Measurements from ENCODE around the gene CST3. TPM values are rescaled to one million over a fixed set of nuclear protein-coding genes. Genes with fewer than 3 reads are reported as not detected.

CST3 gene
- total RNA-seq, 1 experiment from 2014 or later: 82.7 TPM

DNA sequence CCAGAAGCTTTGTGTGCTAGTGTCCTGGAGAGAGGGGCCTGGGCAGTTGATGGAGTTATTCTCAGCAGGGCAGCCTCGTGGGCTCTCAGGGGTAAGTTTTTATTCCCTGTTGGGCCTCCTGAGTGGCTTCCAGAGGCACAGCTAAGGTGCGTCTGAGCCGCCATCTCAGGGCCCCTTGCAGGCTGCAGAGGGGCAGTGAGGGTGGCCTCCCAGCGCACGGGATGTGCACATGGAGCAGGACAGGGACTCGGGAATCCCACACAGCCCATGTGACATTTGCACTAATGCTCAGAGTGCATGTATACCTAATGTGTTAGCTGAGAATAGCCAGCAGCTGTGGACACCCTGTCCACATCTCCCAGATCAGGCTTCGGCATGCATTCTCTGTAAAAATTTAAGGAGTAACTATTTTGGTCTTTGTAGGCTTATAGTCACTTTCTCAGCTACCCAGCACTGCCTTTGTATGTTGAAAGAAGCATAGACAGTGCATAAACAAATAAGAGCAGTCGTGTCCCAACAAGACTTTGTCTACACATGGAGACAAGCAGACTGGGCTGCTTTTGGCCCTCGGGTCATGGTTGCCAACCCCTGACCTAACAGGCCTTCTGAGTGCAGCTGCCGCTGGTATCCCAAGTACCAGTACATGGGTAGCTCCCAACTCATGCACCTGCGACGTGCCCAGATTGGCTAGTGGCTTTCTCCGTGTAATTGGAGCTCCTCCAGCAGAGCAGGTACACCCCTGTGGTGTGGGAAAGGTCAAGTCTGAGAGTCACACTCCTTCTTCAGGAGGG lies 50.8 kb downstream of the CST3 start:
- H3K4me3 ChIP-seq (ENCODE audit: low read depth, low read length, poor library complexity, severe bottlenecking): no peak overlapping the region
- H3K36me3 ChIP-seq (ENCODE audit: insufficient read depth, low read length, poor library complexity, severe bottlenecking): no peaks in the 10 kb centered on the region
- H3K27me3 ChIP-seq (replicated peaks; ENCODE audit: insufficient read depth, low read depth, low read length, poor library complexity): no peaks in the 10 kb centered on the region
- no peak for DNase-seq (ENCODE audit: low spot score)
- POLR2A ChIA-PET (ENCODE audit: low non-redundant PET): no interaction called here
- no peak overlapping the region for H3K27ac ChIP-seq (ENCODE audit: low read depth, low read length, poor library complexity, severe bottlenecking)
- intact Hi-C loops (cut with micrococcal nuclease; ENCODE audit: unreplicated experiment): no loop called here
- CTCF ChIA-PET: no interaction called here
- no peak for TF ChIP-seq EZH2 (IDR thresholded peaks at IDR 0.05; ENCODE audit: borderline replicate concordance, low read depth, low read length, poor library complexity, severe bottlenecking)
- TF ChIP-seq, protein P1, sequence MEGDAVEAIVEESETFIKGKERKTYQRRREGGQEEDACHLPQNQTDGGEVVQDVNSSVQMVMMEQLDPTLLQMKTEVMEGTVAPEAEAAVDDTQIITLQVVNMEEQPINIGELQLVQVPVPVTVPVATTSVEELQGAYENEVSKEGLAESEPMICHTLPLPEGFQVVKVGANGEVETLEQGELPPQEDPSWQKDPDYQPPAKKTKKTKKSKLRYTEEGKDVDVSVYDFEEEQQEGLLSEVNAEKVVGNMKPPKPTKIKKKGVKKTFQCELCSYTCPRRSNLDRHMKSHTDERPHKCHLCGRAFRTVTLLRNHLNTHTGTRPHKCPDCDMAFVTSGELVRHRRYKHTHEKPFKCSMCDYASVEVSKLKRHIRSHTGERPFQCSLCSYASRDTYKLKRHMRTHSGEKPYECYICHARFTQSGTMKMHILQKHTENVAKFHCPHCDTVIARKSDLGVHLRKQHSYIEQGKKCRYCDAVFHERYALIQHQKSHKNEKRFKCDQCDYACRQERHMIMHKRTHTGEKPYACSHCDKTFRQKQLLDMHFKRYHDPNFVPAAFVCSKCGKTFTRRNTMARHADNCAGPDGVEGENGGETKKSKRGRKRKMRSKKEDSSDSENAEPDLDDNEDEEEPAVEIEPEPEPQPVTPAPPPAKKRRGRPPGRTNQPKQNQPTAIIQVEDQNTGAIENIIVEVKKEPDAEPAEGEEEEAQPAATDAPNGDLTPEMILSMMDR (conservative IDR thresholded peaks at IDR 0.05; ENCODE audit: low read depth, low read length): no peak
- no peaks in the 10 kb centered on the region for H3K9me3 ChIP-seq (ENCODE audit: low read depth, low read length, poor library complexity, severe bottlenecking)
- BruUV-seq (replicated peaks): no TSS peak
- no peaks in the 10 kb centered on the region for H3K4me1 ChIP-seq (ENCODE audit: insufficient read depth, low read length, poor library complexity, severe bottlenecking)

- H3K36me3 ChIP-seq (ENCODE audit: insufficient read depth, low read length, poor library complexity, severe bottlenecking): no peaks in the 10 kb centered on the region
- no peak overlapping the region for H3K4me3 ChIP-seq (ENCODE audit: low read depth, low read length, poor library complexity, severe bottlenecking)
- ChIA-PET CTCF (no interaction called here), POLR2A (ENCODE audit: low non-redundant PET) (no interaction called here)
- no peak for TF ChIP-seq EZH2 (IDR thresholded peaks at IDR 0.05; ENCODE audit: borderline replicate concordance, low read depth, low read length, poor library complexity, severe bottlenecking)
- TF ChIP-seq, protein P1 (conservative IDR thresholded peaks at IDR 0.05; ENCODE audit: low read depth, low read length): no peak
- no peaks in the 10 kb centered on the region for H3K4me1 ChIP-seq (ENCODE audit: insufficient read depth, low read length, poor library complexity, severe bottlenecking)
- H3K27ac ChIP-seq (ENCODE audit: low read depth, low read length, poor library complexity, severe bottlenecking): no peak overlapping the region
- DNase-seq (ENCODE audit: low spot score): no peak
- H3K9me3 ChIP-seq (ENCODE audit: low read depth, low read length, poor library complexity, severe bottlenecking): no peaks in the 10 kb centered on the region
- intact Hi-C loops (cut with micrococcal nuclease; ENCODE audit: unreplicated experiment): no loop called here
- BruUV-seq (replicated peaks): no TSS peak
- no peaks in the 10 kb centered on the region for H3K27me3 ChIP-seq (replicated peaks; ENCODE audit: insufficient read depth, low read depth, low read length, poor library complexity)
Measured at GRCh38 chr20:23585808-23586734, 51.7 kb downstream of the CST3 start.

- Histone ChIP-seq H3K4me1 (ENCODE audit: insufficient read depth, low read length, poor library complexity, severe bottlenecking) (no peaks in the 10 kb centered on the region), H3K27me3 (replicated peaks; ENCODE audit: insufficient read depth, low read depth, low read length, poor library complexity) (no peaks in the 10 kb centered on the region), H3K4me3 (ENCODE audit: low read depth, low read length, poor library complexity, severe bottlenecking) (no peak overlapping the region), H3K27ac (ENCODE audit: low read depth, low read length, poor library complexity, severe bottlenecking) (no peak overlapping the region), H3K9me3 (ENCODE audit: low read depth, low read length, poor library complexity, severe bottlenecking) (no peaks in the 10 kb centered on the region), H3K36me3 (ENCODE audit: insufficient read depth, low read length, poor library complexity, severe bottlenecking) (no peaks in the 10 kb centered on the region)
- no TSS peak for BruUV-seq (replicated peaks)
- intact Hi-C loops (cut with micrococcal nuclease; ENCODE audit: unreplicated experiment): no loop called here
- POLR2A ChIA-PET (ENCODE audit: low non-redundant PET): no interaction called here
- CTCF ChIA-PET: no interaction called here
- DNase-seq (ENCODE audit: low spot score): no peak
- TF ChIP-seq, protein P1 (conservative IDR thresholded peaks at IDR 0.05; ENCODE audit: low read depth, low read length): no peak
- TF ChIP-seq EZH2 (IDR thresholded peaks at IDR 0.05; ENCODE audit: borderline replicate concordance, low read depth, low read length, poor library complexity, severe bottlenecking): no peak
Measured at GRCh38 chr20:23585449-23585807, 52.3 kb downstream of the CST3 start.
